GM23248 (cell line): Measurements from ENCODE around the gene YDJC. TPM values are rescaled to one million over a fixed set of nuclear protein-coding genes. Genes with fewer than 3 reads are reported as not detected.
A peak's percentile ranks its signal among the peaks of the same experiment; 100 is the strongest.

ENCODE experiments used
- DNase-seq: peaks from one replicate; pipeline ENCODE4 v3.0.0-alpha.2; 2015
- H2AFZ ChIP-seq: fragments of 200-600 bp; sonication (generic); 2 replicates; pipeline ENCODE4 v1.6.1; 2016; ENCODE audit warnings: antibody characterized with exemption
- H3F3A ChIP-seq: fragments of 200-600 bp; sonication (generic); 2 replicates; pipeline ENCODE4 v1.6.1; 2016; ENCODE audit warnings: mild to moderate bottlenecking, antibody characterized with exemption, mixed run types; ENCODE audit not compliant: insufficient read depth
- H3K27ac ChIP-seq: fragments of 200-600 bp; sonication (generic); 2 replicates; pipeline ENCODE4 v1.5.1; 2016; ENCODE audit warnings: mild to moderate bottlenecking
- H3K27me3 ChIP-seq: fragments of 200-600 bp; sonication (generic); replicated peaks from 2 replicates; pipeline ENCODE4 v1.6.1; 2016; ENCODE audit warnings: mild to moderate bottlenecking; ENCODE audit not compliant: insufficient read depth
- H3K36me3 ChIP-seq: fragments of 200-600 bp; sonication (generic); 2 replicates; pipeline ENCODE4 v1.6.1; 2016; ENCODE audit warnings: low read depth, mild to moderate bottlenecking
- H3K4me1 ChIP-seq: fragments of 200-600 bp; sonication (generic); 2 replicates; pipeline ENCODE4 v1.6.1; 2016; ENCODE audit warnings: mild to moderate bottlenecking; ENCODE audit not compliant: insufficient read depth
- H3K4me2 ChIP-seq: fragments of 200-600 bp; sonication (generic); one replicate; pipeline ENCODE4 v1.6.1; 2016; ENCODE audit warnings: mild to moderate bottlenecking; ENCODE audit not compliant: unreplicated experiment
- H3K4me3 ChIP-seq: fragments of 200-600 bp; sonication (generic); 2 replicates; pipeline ENCODE4 v1.5.1; 2016; ENCODE audit warnings: mild to moderate bottlenecking
- H3K79me2 ChIP-seq: fragments of 200-600 bp; sonication (generic); 2 replicates; pipeline ENCODE4 v1.6.1; 2016; ENCODE audit warnings: mild to moderate bottlenecking; ENCODE audit not compliant: insufficient read depth
- H3K9ac ChIP-seq: fragments of 200-600 bp; sonication (generic); 2 replicates; pipeline ENCODE4 v1.6.1; 2016; ENCODE audit warnings: mild to moderate bottlenecking
- H3K9me2 ChIP-seq: fragments of 200-600 bp; sonication (generic); 2 replicates; pipeline ENCODE4 v1.6.1; 2016; ENCODE audit warnings: mixed run types, mild to moderate bottlenecking, moderate library complexity; ENCODE audit not compliant: insufficient read depth
- H3K9me3 ChIP-seq: fragments of 200-600 bp; sonication (generic); one replicate; pipeline ENCODE4 v1.6.1; 2017; ENCODE audit warnings: low read depth
- H4K20me1 ChIP-seq: fragments of 200-600 bp; sonication (generic); 2 replicates; pipeline ENCODE4 v1.6.0; 2016; ENCODE audit not compliant: insufficient read depth
- EZH2 ChIP-seq: fragments of 200-600 bp; sonication (generic); IDR thresholded peaks from 2 replicates; pipeline ENCODE4 v1.6.1; 2018; ENCODE audit warnings: antibody characterized with exemption, mild to moderate bottlenecking; ENCODE audit not compliant: insufficient read depth, poor library complexity, severe bottlenecking
- EZH2phosphoT487 ChIP-seq: fragments of 200-600 bp; sonication (generic); IDR thresholded peaks from 2 replicates; pipeline ENCODE4 v1.6.1; 2018; ENCODE audit warnings: antibody characterized with exemption, moderate library complexity, mild to moderate bottlenecking, low read depth; ENCODE audit not compliant: insufficient read depth
- WGBS, 2 experiments: methylation state at CpG; one replicate each; pipeline ENCODE4 v1.1.6; 2015 to 2017; ENCODE audit warnings: low lambda C conversion rate in 2 of 2, low coverage in 1 of 2; ENCODE audit errors: missing lambda C conversion rate in 2 of 2; 5-methylcytosine and 5-hydroxymethylcytosine counted together
- in situ Hi-C: fragments of 300-500 bp; cut with MboI; formaldehyde crosslinking; loops from 2 replicates; pipeline ENCODE4 v1.15.0; 2020
- microRNA counts: library from miRNA; unstranded; fragments of <30 nt; microRNA quantifications from one replicate; lab custom pipeline; 2016
- microRNA-seq: library from miRNA; unstranded; fragments of <30 nt; microRNA quantifications from one replicate; pipeline ENCODE4, GENCODE V29; 2016; ENCODE audit warnings: borderline number of aligned reads
- polyA plus RNA-seq: library from polyadenylated mRNA; unstranded; fragments of >200 nt; fragmentation: Nextera tagmentation; extraction: Ambion mirVana; gene quantifications from 2 replicates; pipeline ENCODE4 v1.2.1, GENCODE V29; 2016
- small RNA-seq: library from RNA; depleted of rRNA; stranded (forward); fragments of <200 nt; gene quantifications from one replicate; pipeline ENCODE3, GENCODE V24; 2014; ENCODE audit warnings: low read depth, low replicate concordance
- total RNA-seq: library from RNA; depleted of rRNA; stranded (reverse); fragments of >200 nt; shearing (Covaris generic); gene quantifications from 2 replicates; pipeline ENCODE4 v1.2.3, GENCODE V29; 2014; rRNA removed

YDJC gene
- total and polyA plus RNA-seq, 2 experiments from 2014 or later, result 20.0 to 31.5 TPM

- H3K9me2 ChIP-seq, result no peaks in the 10 kb centered on the region
- H3K27me3 ChIP-seq, result no peaks in the 10 kb centered on the region
- H3K27ac ChIP-seq, result no peak overlapping the region
- no peak overlapping the region for H3K4me2 ChIP-seq
- H3F3A ChIP-seq, result no peaks in the 10 kb centered on the region
- DNase-seq, result no peak
- no peaks in the 10 kb centered on the region for H3K9me3 ChIP-seq
- WGBS, 2 experiments, result 65 to 70% methylated on average over 6 of the region's 6 CpGs
- H3K4me1 ChIP-seq, result peaks cover 6% of the 10 kb centered on the region; the same call in 1 of the 2 replicates
- no peak overlapping the region for H3K9ac ChIP-seq
- no peak overlapping the region for H2AFZ ChIP-seq
- H3K79me2 ChIP-seq, result peaks cover 100% of the 10 kb centered on the region
- no peak for TF ChIP-seq EZH2
- no peak for TF ChIP-seq EZH2phosphoT487
- in situ Hi-C loops, result no loop called here
- no peak overlapping the region for H3K4me3 ChIP-seq
- H4K20me1 ChIP-seq, result peaks cover 62% of the 10 kb centered on the region
- no peaks in the 10 kb centered on the region; the same call in 1 of the 2 replicates for H3K36me3 ChIP-seq
These were observed 50.4 kb downstream of the YDJC start for GRCh38 chr22:21579474-21579851.

MicroRNA genes within 50 kb of the gene (microRNA counts, 767-probe panel; counts per million panel counts)
- microRNA hsa-miR-130b-3p (lab: Ali Mortazavi, UCI), result 447 counts per million, percentile 86 among the panel's probes with 10 or more counts
- microRNA hsa-miR-301b (lab: Ali Mortazavi, UCI), result 447 counts per million, percentile 86 among the panel's probes with 10 or more counts

Small RNA genes lying within 50 kb of the gene (microRNA-seq; reads per million reads assigned to microRNA genes)
- gene MIR130B (559 reads per million, percentile 69 among the genes with 10 or more reads in this experiment), gene MIR301B (2.0 reads per million)

Small RNA genes lying within 50 kb of the gene (small RNA-seq; reads per million reads assigned to genes)
- gene MIR301B, result 0.31 reads per million

Other genes starting within 250 kb of the YDJC start
- 0.13 TPM in 1 of 2 replicates, not detected in the other for gene RIMBP3B, start 246.3 kb downstream of the YDJC start, total RNA-seq
- 0.06 TPM in 1 of 2 replicates, not detected in the other for gene RIMBP3B, start 246.3 kb downstream of the YDJC start, polyA plus RNA-seq
- gene HIC2, start 212.7 kb downstream of the YDJC start, total RNA-seq, result 1.7 and 3.7 TPM in 2 replicates
- 0.34 and 0.43 TPM in 2 replicates for gene HIC2, start 212.7 kb downstream of the YDJC start, polyA plus RNA-seq
- gene TMEM191C, start 162.6 kb downstream of the YDJC start, total RNA-seq, result 0.32 TPM in 1 of 2 replicates, not detected in the other
- gene TMEM191C, start 162.6 kb downstream of the YDJC start, polyA plus RNA-seq, result 0.54 and 1.2 TPM in 2 replicates
- 0.22 TPM in 1 of 2 replicates, not detected in the other for gene RIMBP3C, start 78.6 kb downstream of the YDJC start, total RNA-seq
- 0.15 TPM in 1 of 2 replicates, not detected in the other for gene RIMBP3C, start 78.6 kb downstream of the YDJC start, polyA plus RNA-seq
- 41.9 and 57.2 TPM in 2 replicates for gene UBE2L3, start 62.3 kb downstream of the YDJC start, total RNA-seq
- 115 TPM in 2 replicates for gene UBE2L3, start 62.3 kb downstream of the YDJC start, polyA plus RNA-seq
- gene CCDC116, start 2.7 kb upstream of the YDJC start, total RNA-seq, result 0.54 TPM in 1 of 2 replicates, not detected in the other
- gene CCDC116, start 2.7 kb upstream of the YDJC start, polyA plus RNA-seq, result 0.10 TPM in 1 of 2 replicates, not detected in the other
- 28.8 and 33.9 TPM in 2 replicates for gene SDF2L1, start 12.3 kb upstream of the YDJC start, total RNA-seq
- gene SDF2L1, start 12.3 kb upstream of the YDJC start, polyA plus RNA-seq, result 37.2 and 38.7 TPM in 2 replicates
- 22.3 and 23.7 TPM in 2 replicates for gene PPIL2, start 36.0 kb upstream of the YDJC start, total RNA-seq
- gene PPIL2, start 36.0 kb upstream of the YDJC start, polyA plus RNA-seq, result 26.1 TPM in 2 replicates
- gene YPEL1, start 105.8 kb upstream of the YDJC start, total RNA-seq, result 0.22 and 0.63 TPM in 2 replicates
- gene YPEL1, start 105.8 kb upstream of the YDJC start, polyA plus RNA-seq, result 0.47 and 1.1 TPM in 2 replicates
- 70.2 and 72.3 TPM in 2 replicates for gene MAPK1, start 237.6 kb upstream of the YDJC start, total RNA-seq
- 76.0 and 83.6 TPM in 2 replicates for gene MAPK1, start 237.6 kb upstream of the YDJC start, polyA plus RNA-seq